Osteoblast (primary cell): ENCODE results near the gene CBLIF. TPM values are rescaled to one million over a fixed set of nuclear protein-coding genes. Genes with fewer than 3 reads are reported as not detected.

Source experiments
- DNase-seq: peaks from one replicate; pipeline ENCODE4 v3.0.0; 2011; ENCODE audit warnings: low spot score, mixed read lengths; ENCODE audit not compliant: insufficient read length; ENCODE audit errors: missing footprints
- H2AFZ ChIP-seq: 2 replicates; pipeline ENCODE4 v1.6.0; 2011; ENCODE audit warnings: mild to moderate bottlenecking, low read length
- H3K27ac ChIP-seq: 2 replicates; pipeline ENCODE4 v1.5.1; 2011; ENCODE audit warnings: mild to moderate bottlenecking, low read depth, low read length, moderate library complexity
- H3K27me3 ChIP-seq: 2 replicates; pipeline ENCODE4 v1.6.0; 2012; ENCODE audit warnings: mild to moderate bottlenecking, control low read depth, inconsistent platforms, low read length, moderate library complexity; ENCODE audit not compliant: insufficient read depth
- H3K36me3 ChIP-seq: 2 replicates; pipeline ENCODE4 v1.5.1; 2011; ENCODE audit warnings: mild to moderate bottlenecking, low read length, control low read depth, moderate library complexity; ENCODE audit not compliant: insufficient read depth
- H3K4me1 ChIP-seq: 2 replicates; pipeline ENCODE4 v1.5.1; 2011; ENCODE audit warnings: mild to moderate bottlenecking, low read length, control low read depth, moderate library complexity; ENCODE audit not compliant: insufficient read depth
- H3K4me2 ChIP-seq: 2 replicates; pipeline ENCODE4 v1.6.0; 2011; ENCODE audit warnings: mild to moderate bottlenecking, low read length; ENCODE audit not compliant: insufficient read depth
- H3K4me3 ChIP-seq: fragments of 200-600 bp; sonication (generic); 3 replicates; pipeline ENCODE4 v1.5.1; 2012; ENCODE audit warnings: mild to moderate bottlenecking, low read length, inconsistent platforms; ENCODE audit not compliant: insufficient read depth
- H3K79me2 ChIP-seq: 2 replicates; pipeline ENCODE4 v1.6.0; 2012; ENCODE audit warnings: mild to moderate bottlenecking, low read length, control low read depth, inconsistent platforms; ENCODE audit not compliant: insufficient read depth
- H3K9me3 ChIP-seq: 2 replicates; pipeline ENCODE4 v1.5.1; 2011; ENCODE audit warnings: low read depth, low read length, control low read depth
- H4K20me1 ChIP-seq: 2 replicates; pipeline ENCODE4 v1.6.0; 2012; ENCODE audit warnings: mild to moderate bottlenecking, low read length, control low read depth; ENCODE audit not compliant: insufficient read depth
- CTCF ChIP-seq: IDR thresholded peaks from 2 replicates; pipeline ENCODE4 v1.5.1; 2011; ENCODE audit warnings: mild to moderate bottlenecking, low read depth, low read length, moderate library complexity; ENCODE audit errors: extremely low read depth
- total RNA-seq: library from RNA; depleted of rRNA; stranded (reverse); fragments of >200 nt; gene quantifications from 2 replicates; pipeline ENCODE4 v1.2.3, GENCODE V29; 2012

Gene CBLIF
- total RNA-seq, 1 donor: not detected

- no peak overlapping the region for H3K4me3 ChIP-seq
- H3K27me3 ChIP-seq: no peaks in the 10 kb centered on the region
- H3K36me3 ChIP-seq: peaks cover 6% of the 10 kb centered on the region
- H2AFZ ChIP-seq: no peak overlapping the region
- no peaks in the 10 kb centered on the region for H4K20me1 ChIP-seq
- H3K4me1 ChIP-seq: peaks cover 7% of the 10 kb centered on the region
- H3K4me2 ChIP-seq: no peak overlapping the region
- DNase-seq: no peak
- TF ChIP-seq CTCF: no peak
- H3K27ac ChIP-seq: no peak overlapping the region
- H3K79me2 ChIP-seq: peaks cover 65% of the 10 kb centered on the region
- no peaks in the 10 kb centered on the region for H3K9me3 ChIP-seq
Observed at GRCh38 chr11:59782080-59782479, 63.2 kb downstream of the CBLIF start.

- Histone ChIP-seq H3K36me3 (peaks cover 12% of the 10 kb centered on the region), H4K20me1 (peaks cover 8% of the 10 kb centered on the region), H3K4me1 (no peaks in the 10 kb centered on the region), H3K79me2 (peaks cover 58% of the 10 kb centered on the region), H3K4me2 (no peak overlapping the region), H3K4me3 (no peak overlapping the region), H3K9me3 (no peaks in the 10 kb centered on the region), H2AFZ (no peak overlapping the region), H3K27me3 (no peaks in the 10 kb centered on the region), H3K27ac (no peak overlapping the region)
- DNase-seq: no peak
- no peak for TF ChIP-seq CTCF
Observed at GRCh38 chr11:59779487-59779886, 65.8 kb downstream of the CBLIF start.

Other genes with a start within 250 kb of the CBLIF start
- gene OSBP, start 229.7 kb downstream of the CBLIF start, total RNA-seq: 35.1 and 35.9 TPM in 2 replicates
- gene PATL1, start 176.5 kb downstream of the CBLIF start, total RNA-seq: 17.7 and 19.5 TPM in 2 replicates
- not detected in 2 replicates for gene OR10V1, start 131.7 kb downstream of the CBLIF start, total RNA-seq
- 51.4 and 53.6 TPM in 2 replicates for gene STX3, start 90.1 kb downstream of the CBLIF start, total RNA-seq
- gene MRPL16, start 34.7 kb downstream of the CBLIF start, total RNA-seq: 31.5 and 32.9 TPM in 2 replicates
- not detected in 2 replicates for gene TCN1, start 21.0 kb upstream of the CBLIF start, total RNA-seq
- gene OOSP3, start 33.3 kb upstream of the CBLIF start, total RNA-seq: not detected in 2 replicates
- gene OOSP1, start 92.9 kb upstream of the CBLIF start, total RNA-seq: not detected in 2 replicates
- gene OOSP4A, start 118.5 kb upstream of the CBLIF start, total RNA-seq: not detected in 2 replicates
- not detected in 2 replicates for gene OOSP4B, start 171.7 kb upstream of the CBLIF start, total RNA-seq
- gene OOSP2, start 194.9 kb upstream of the CBLIF start, total RNA-seq: not detected in 2 replicates
- not detected in 2 replicates for gene MS4A3, start 211.2 kb upstream of the CBLIF start, total RNA-seq
- not detected in 2 replicates for gene MS4A2, start 243.2 kb upstream of the CBLIF start, total RNA-seq